ENCODE results near the gene ZBTB42. TPM values are rescaled to one million over a fixed set of nuclear protein-coding genes. Genes with fewer than 3 reads are reported as not detected.

ZBTB42 gene
- total RNA-seq, 1 donor from 2014 or later, result 6.0 TPM

DNA sequence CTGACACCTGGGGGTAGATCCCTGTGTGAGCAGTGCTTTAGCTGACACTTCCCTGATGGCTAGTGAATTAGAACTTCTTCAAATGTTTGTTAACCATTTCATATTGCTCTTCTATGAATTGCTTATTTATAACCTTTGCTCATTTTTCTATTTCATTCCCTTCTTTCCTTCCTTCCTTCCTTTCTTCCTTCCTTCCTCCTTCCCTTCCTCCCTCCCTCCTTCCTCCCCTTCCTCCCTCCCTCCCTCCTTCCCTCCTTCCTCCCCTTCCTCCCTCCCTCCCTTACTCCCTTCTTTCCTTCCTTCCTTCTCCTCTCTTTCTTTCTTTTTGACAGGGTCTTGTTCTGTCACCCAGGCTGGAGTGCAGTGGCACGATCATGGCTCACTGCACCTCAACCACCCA is 40.8 kb downstream of the ZBTB42 start:
- DNase-seq, result no peak
- Mint-ChIP-seq H3K9me3 (ENCODE audit: unreplicated experiment) (peaks cover 2% of the 10 kb centered on the region), H3K4me1 (ENCODE audit: low read depth, unreplicated experiment) (no peaks in the 10 kb centered on the region), H3K36me3 (ENCODE audit: unreplicated experiment) (no peaks in the 10 kb centered on the region), H3K27me3 (ENCODE audit: unreplicated experiment) (peaks cover 11% of the 10 kb centered on the region), H3K27ac (ENCODE audit: unreplicated experiment) (no peak overlapping the region), H3K4me3 (ENCODE audit: unreplicated experiment) (no peak overlapping the region)
- TF ChIP-seq, protein P1, sequence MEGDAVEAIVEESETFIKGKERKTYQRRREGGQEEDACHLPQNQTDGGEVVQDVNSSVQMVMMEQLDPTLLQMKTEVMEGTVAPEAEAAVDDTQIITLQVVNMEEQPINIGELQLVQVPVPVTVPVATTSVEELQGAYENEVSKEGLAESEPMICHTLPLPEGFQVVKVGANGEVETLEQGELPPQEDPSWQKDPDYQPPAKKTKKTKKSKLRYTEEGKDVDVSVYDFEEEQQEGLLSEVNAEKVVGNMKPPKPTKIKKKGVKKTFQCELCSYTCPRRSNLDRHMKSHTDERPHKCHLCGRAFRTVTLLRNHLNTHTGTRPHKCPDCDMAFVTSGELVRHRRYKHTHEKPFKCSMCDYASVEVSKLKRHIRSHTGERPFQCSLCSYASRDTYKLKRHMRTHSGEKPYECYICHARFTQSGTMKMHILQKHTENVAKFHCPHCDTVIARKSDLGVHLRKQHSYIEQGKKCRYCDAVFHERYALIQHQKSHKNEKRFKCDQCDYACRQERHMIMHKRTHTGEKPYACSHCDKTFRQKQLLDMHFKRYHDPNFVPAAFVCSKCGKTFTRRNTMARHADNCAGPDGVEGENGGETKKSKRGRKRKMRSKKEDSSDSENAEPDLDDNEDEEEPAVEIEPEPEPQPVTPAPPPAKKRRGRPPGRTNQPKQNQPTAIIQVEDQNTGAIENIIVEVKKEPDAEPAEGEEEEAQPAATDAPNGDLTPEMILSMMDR (IDR thresholded peaks at IDR 0.05; ENCODE audit: partially characterized antibody, unreplicated experiment), result no peak

GRCh38 chr14:104843006-104843405 is 42.1 kb downstream of the ZBTB42 start:
- Mint-ChIP-seq H3K27ac (ENCODE audit: unreplicated experiment) (no peak overlapping the region), H3K36me3 (ENCODE audit: unreplicated experiment) (no peaks in the 10 kb centered on the region), H3K4me3 (ENCODE audit: unreplicated experiment) (no peak overlapping the region), H3K9me3 (ENCODE audit: unreplicated experiment) (peaks cover 2% of the 10 kb centered on the region), H3K4me1 (ENCODE audit: low read depth, unreplicated experiment) (no peaks in the 10 kb centered on the region), H3K27me3 (ENCODE audit: unreplicated experiment) (peaks cover 11% of the 10 kb centered on the region)
- TF ChIP-seq, protein P1 (IDR thresholded peaks at IDR 0.05; ENCODE audit: partially characterized antibody, unreplicated experiment), result no peak
- no peak for DNase-seq

DNA sequence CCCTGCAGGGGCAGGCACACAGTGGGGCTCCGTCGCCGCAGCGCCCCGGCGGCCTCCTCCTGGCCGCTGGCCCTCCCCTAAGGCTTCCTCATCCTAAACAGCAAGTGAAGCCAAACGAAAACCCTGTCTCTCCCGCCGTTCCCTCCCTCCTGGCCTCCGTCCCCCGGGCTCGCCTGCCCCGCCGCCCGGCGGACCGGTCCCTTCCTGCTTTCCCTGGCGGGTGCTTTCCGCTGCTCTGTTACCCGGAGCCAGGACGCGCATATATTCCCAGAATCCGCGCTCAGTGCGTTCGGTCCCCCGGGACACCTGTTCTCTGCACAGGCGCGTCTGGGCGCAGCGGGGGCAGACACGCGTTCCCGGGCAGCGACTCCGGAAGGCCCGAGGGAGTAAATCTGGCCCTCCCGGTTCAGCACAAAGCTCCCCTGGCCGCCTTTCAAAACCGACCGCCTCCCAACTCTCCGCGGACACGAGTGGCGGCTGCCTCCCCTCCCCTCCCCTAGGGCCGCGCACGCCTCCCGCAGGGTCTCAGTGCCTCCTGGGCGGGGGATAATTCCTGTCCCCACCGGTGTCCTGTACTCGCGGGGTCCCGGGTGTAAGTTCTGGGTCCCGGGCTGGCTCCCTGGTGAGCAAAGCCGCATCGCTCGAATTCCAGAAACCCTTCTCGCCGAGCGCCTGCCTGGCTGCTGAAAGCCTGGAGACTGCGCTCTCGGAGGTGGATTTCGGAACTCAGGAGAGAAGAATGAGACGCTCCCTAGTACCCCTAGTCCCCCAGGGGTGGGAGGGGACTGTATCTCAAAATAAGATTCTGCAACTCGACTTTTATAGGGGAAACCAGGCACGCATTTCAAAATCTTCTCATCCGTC is 42.8 kb downstream of the ZBTB42 start:
- TF ChIP-seq, protein P1 (IDR thresholded peaks at IDR 0.05; ENCODE audit: partially characterized antibody, unreplicated experiment), result no peak
- Mint-ChIP-seq H3K9me3 (ENCODE audit: unreplicated experiment) (peaks cover 2% of the 10 kb centered on the region), H3K4me3 (ENCODE audit: unreplicated experiment) (peak overlapping the region; percentile 79), H3K4me1 (ENCODE audit: low read depth, unreplicated experiment) (no peaks in the 10 kb centered on the region), H3K27me3 (ENCODE audit: unreplicated experiment) (peaks cover 9% of the 10 kb centered on the region), H3K27ac (ENCODE audit: unreplicated experiment) (no peak overlapping the region), H3K36me3 (ENCODE audit: unreplicated experiment) (no peaks in the 10 kb centered on the region)
- DNase-seq, result no peak

GRCh38 chr14:104844306-104845032 is 43.6 kb downstream of the ZBTB42 start:
- H3K9me3 Mint-ChIP-seq (ENCODE audit: unreplicated experiment), result peaks cover 2% of the 10 kb centered on the region
- peak overlapping the region; percentile 76 for H3K4me3 Mint-ChIP-seq (ENCODE audit: unreplicated experiment)
- no peak for DNase-seq
- H3K36me3 Mint-ChIP-seq (ENCODE audit: unreplicated experiment), result no peaks in the 10 kb centered on the region
- peaks cover 9% of the 10 kb centered on the region for H3K27me3 Mint-ChIP-seq (ENCODE audit: unreplicated experiment)
- no peaks in the 10 kb centered on the region for H3K4me1 Mint-ChIP-seq (ENCODE audit: low read depth, unreplicated experiment)
- no peak overlapping the region for H3K27ac Mint-ChIP-seq (ENCODE audit: unreplicated experiment)
- TF ChIP-seq, protein P1 (IDR thresholded peaks at IDR 0.05; ENCODE audit: partially characterized antibody, unreplicated experiment), result no peak

Data from glutamatergic neuron (in vitro differentiated cells).